Panc1 (cell line): ENCODE results near the gene FAAP20. TPM values are rescaled to one million over a fixed set of nuclear protein-coding genes. Genes with fewer than 3 reads are reported as not detected.

Experiments used
- ATAC-seq: fragments of 200-7000 bp; cut with Tn5 transposase; 2 replicates; pipeline ENCODE4 v1.9.1; 2020; ENCODE audit warnings: mild to moderate bottlenecking, moderate library complexity
- BruUV-seq: library from RNA; stranded (reverse); fragments of 400-500 nt; replicated peaks from 2 replicates; lab custom pipeline; 2021; lab: Mats Ljungman, UMichigan
- CTCF ChIA-PET: fragments of 300-600 bp; sonication (Branson Sonifier 250); formaldehyde crosslinking; loops from one replicate; lab custom pipeline; 2022; ENCODE audit warnings: antibody characterized with exemption; lab: Charles Lee
- POLR2A ChIA-PET: fragments of 300-600 bp; sonication (Branson Sonifier 250); formaldehyde crosslinking; loops from one replicate; lab custom pipeline; 2022; ENCODE audit warnings: antibody characterized with exemption; lab: Charles Lee
- DNase-seq: peaks from one replicate; pipeline ENCODE4 v3.0.0-alpha.2; 2010; ENCODE audit warnings: low read depth, low spot score
- H3K27ac ChIP-seq: 2 replicates; pipeline ENCODE4 v1.5.1; 2011; ENCODE audit warnings: mild to moderate bottlenecking, low read length, inconsistent platforms
- H3K27me3 ChIP-seq: fragments of 200-500 bp; sonication (Bioruptor generic); 2 replicates; pipeline ENCODE4 v1.6.0; 2014; ENCODE audit warnings: low read length, inconsistent platforms; ENCODE audit not compliant: control insufficient read depth, insufficient read depth
- H3K36me3 ChIP-seq: fragments of 200-500 bp; sonication (Bioruptor generic); 2 replicates; pipeline ENCODE4 v1.5.1; 2014; ENCODE audit warnings: inconsistent platforms, mild to moderate bottlenecking, low read length, moderate library complexity; ENCODE audit not compliant: control insufficient read depth, insufficient read depth
- H3K4me1 ChIP-seq: 2 replicates; pipeline ENCODE4 v1.5.1; 2011; ENCODE audit warnings: inconsistent platforms, mild to moderate bottlenecking, low read length, moderate library complexity; ENCODE audit not compliant: control insufficient read depth, insufficient read depth
- H3K4me3 ChIP-seq, 2 experiments: 2 replicates each; pipeline ENCODE4 v1.5.1; 2011 to 2012; ENCODE audit warnings: low read depth in 2 of 2, low read length in 2 of 2, mild to moderate bottlenecking in 2 of 2, inconsistent platforms in 1 of 2, moderate library complexity in 1 of 2
- H3K9me3 ChIP-seq: fragments of 200-500 bp; sonication (Bioruptor generic); 2 replicates; pipeline ENCODE4 v1.5.1; 2014; ENCODE audit warnings: low read depth, mild to moderate bottlenecking, inconsistent platforms, low read length, moderate library complexity; ENCODE audit not compliant: control insufficient read depth, insufficient read depth
- CTCF ChIP-seq: fragments of 450-650 bp; IDR thresholded peaks from 2 replicates; pipeline ENCODE4 v1.5.1; 2017; ENCODE audit warnings: mild to moderate bottlenecking
- POLR2AphosphoS5 ChIP-seq: IDR thresholded peaks from 2 replicates; pipeline ENCODE4 v1.6.1; 2012; ENCODE audit warnings: mild to moderate bottlenecking, low read depth, low read length, moderate library complexity
- REST ChIP-seq, 2 experiments: IDR thresholded peaks; 2 replicates each; pipeline ENCODE4 v1.6.1; 2011 to 2012; ENCODE audit warnings: low read depth in 2 of 2, control low read depth in 1 of 2, low read length in 1 of 2, mild to moderate bottlenecking in 1 of 2, moderate library complexity in 1 of 2; ENCODE audit not compliant: insufficient read depth in 1 of 2
- SIN3A ChIP-seq: IDR thresholded peaks from 2 replicates; pipeline ENCODE4 v1.6.1; 2012; ENCODE audit warnings: low read depth, mild to moderate bottlenecking, low read length, moderate library complexity, borderline replicate concordance; ENCODE audit not compliant: insufficient read depth
- TCF7L2 ChIP-seq: IDR thresholded peaks from 2 replicates; pipeline ENCODE4 v1.6.1; 2011; ENCODE audit warnings: mild to moderate bottlenecking, low read depth, low read length, inconsistent platforms
- in situ Hi-C: cut with HindIII; loops from 2 replicates; pipeline ENCODE4 v1.10.0; 2016; ENCODE audit warnings: low sequenced_read_pairs, low pct_unique_long_range_greater_than_20kb
- intact Hi-C: fragments of 100-400 bp; cut with micrococcal nuclease; formaldehyde crosslinking; loops from one replicate; pipeline ENCODE4 v1.10.0; 2022; ENCODE audit not compliant: unreplicated experiment
- total RNA-seq: library from RNA; stranded (reverse); gene quantifications from one replicate; pipeline ENCODE4 v1.2.1, GENCODE V29; 2021; ENCODE audit not compliant: unreplicated experiment

FAAP20 gene
- total RNA-seq, 1 experiment from 2014 or later: 177 TPM

DNA sequence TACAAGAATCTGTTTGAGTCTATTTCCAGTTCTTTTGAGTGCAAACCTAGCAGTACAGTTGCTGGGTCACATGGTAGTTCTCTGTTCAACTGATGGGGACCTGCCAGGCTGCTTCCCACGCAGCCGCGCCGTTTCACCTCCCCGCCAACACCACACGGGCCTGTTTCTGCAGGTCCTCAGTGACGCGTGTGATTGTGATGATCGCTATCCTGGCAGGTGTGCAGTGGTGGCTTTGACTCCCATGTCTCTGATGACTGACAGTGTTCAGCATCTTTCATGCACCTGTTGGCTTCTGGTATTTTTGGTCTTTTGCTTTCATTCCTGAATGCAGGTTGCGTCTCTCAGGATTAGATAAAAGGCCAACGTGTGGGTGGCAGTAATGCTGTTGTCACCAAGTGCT is 41.6 kb downstream of the FAAP20 start:
- no TSS peak for BruUV-seq
- in situ Hi-C loops: no loop called here
- H3K27ac ChIP-seq: no peak overlapping the region
- H3K4me3 ChIP-seq: no peak overlapping the region
- ChIA-PET CTCF (no interaction called here), POLR2A (no interaction called here)
- no peaks in the 10 kb centered on the region for H3K4me1 ChIP-seq
- no peaks in the 10 kb centered on the region for H3K36me3 ChIP-seq
- ATAC-seq (no peak), DNase-seq (no peak)
- H3K27me3 ChIP-seq: no peaks in the 10 kb centered on the region
- no peak for TF ChIP-seq TCF7L2
- TF ChIP-seq SIN3A: no peak
- no peak for TF ChIP-seq REST (IDR thresholded peaks at IDR 0.05; ENCODE audit: insufficient read depth in 1 of 2, low read depth in 2 of 2, low read length in 1 of 2)
- TF ChIP-seq POLR2AphosphoS5: no peak
- no peak for TF ChIP-seq CTCF
- H3K9me3 ChIP-seq: no peaks in the 10 kb centered on the region
- intact Hi-C loops: no loop called here

- DNase-seq (no peak), ATAC-seq (no peak)
- TF ChIP-seq REST (IDR thresholded peaks at IDR 0.05; ENCODE audit: insufficient read depth in 1 of 2, low read depth in 2 of 2, low read length in 1 of 2) (no peak), POLR2AphosphoS5 (no peak), SIN3A (no peak), TCF7L2 (no peak), CTCF (no peak)
- no peaks in the 10 kb centered on the region for H3K27me3 ChIP-seq
- H3K9me3 ChIP-seq: no peaks in the 10 kb centered on the region
- ChIA-PET CTCF (no interaction called here), POLR2A (no interaction called here)
- no peaks in the 10 kb centered on the region for H3K4me1 ChIP-seq
- H3K27ac ChIP-seq: no peak overlapping the region
- no peak overlapping the region for H3K4me3 ChIP-seq
- intact Hi-C loops (no loop called here), in situ Hi-C loops (no loop called here)
- no TSS peak for BruUV-seq
- no peaks in the 10 kb centered on the region for H3K36me3 ChIP-seq
These were observed 42.7 kb downstream of the FAAP20 start for GRCh38 chr1:2151911-2152310.
